ENCODE data around the gene OR13J1.
"Not testable (repeated sequence)": the region's sequence is repeated elsewhere in the genome, so short reads cannot be mapped to it uniquely, and the experiment has no call there.

The OR13J1 gene, protein sequence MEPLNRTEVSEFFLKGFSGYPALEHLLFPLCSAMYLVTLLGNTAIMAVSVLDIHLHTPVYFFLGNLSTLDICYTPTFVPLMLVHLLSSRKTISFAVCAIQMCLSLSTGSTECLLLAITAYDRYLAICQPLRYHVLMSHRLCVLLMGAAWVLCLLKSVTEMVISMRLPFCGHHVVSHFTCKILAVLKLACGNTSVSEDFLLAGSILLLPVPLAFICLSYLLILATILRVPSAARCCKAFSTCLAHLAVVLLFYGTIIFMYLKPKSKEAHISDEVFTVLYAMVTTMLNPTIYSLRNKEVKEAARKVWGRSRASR

DNA sequence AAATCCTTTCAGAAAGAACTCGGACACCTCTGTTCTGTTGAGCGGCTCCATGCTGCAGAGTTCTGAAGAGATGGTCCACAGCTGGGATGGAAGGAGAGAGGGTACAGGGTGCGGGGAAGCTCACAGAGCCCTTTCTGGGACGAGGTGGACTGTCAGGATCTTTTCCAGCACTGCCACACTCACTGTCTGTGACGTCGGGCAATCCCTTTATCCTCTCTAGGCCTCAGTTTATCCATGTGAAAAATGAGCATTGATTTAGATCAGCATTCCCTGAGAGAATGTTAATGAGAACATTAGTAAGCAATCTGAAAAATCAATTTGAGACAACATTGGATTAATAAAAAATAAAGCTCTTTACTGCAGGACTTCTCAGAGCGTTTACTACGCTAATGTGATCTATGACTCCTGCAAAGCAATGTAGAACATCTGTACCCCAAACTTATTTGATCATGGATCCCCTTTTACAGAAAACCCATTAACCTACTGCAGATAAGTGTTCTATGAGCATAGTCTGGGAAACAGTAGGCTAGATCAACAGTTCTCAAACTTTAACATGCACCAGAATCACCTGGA is at the start of gene OR13J1:
OR13J1 (minus strand) TSS at position 51 of the 573 bp plus-strand sequence; CDS start at position 51, 0 bp downstream.
- no peak for DNase-seq (ENCODE audit: low read depth in 2 of 2)

DNA sequence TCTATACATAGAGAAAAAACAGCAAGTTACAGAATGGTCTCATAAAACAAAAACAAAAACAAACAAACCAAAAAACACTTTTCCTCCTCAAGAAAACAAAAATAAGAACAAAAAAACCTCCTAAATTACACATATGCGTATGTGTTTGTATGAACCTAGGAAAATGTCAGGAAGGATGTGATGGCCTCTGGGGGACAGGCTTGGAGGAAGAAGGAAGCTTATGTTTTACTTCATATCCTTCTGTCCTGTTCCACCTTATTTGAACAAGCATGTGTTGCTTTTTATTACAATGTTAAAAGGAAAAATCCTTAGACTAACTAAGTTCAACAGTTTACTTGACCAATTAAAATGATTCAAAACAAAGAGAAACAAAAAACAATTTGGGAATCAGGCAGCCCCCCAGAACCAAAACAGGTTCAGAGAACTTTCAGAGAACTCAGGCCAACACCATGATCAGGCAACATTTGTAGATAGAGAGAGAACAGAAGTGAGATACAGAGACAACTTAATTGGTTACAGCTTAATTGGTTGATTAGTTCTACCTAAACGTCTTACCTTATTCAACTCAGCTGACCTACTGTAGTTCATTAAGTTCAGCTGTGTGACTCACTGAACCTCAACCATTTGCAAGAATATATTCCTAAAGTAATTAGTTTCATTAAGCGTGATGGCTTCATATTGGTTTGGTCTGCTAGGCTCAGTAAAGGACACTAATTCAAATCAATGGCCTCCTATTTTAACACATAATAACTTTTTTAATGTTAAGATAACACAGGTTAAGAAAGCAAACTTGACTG is 49.2 kb upstream of the OR13J1 start:
- no peak for DNase-seq (ENCODE audit: low read depth in 2 of 2)

DNA sequence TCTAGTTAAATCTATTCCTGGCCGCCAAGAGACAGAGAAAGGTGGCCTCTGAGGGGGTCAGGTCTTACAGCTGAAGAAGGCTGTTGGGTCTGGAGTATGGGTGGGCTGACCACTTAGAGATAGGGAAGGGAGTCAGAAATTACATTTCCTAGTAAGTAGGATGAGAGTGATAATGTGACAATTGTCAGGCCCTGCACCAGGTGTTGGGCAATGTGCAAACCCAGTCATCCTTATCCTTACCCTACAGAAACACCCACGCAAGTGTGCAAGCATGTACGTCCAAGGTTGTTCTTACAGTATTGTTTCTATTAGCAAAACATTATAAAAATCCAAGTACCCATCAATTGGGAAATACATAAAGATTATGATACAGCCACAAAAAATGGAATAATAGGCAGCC is 48.6 kb upstream of the OR13J1 start:
- DNase-seq (ENCODE audit: low read depth in 2 of 2) = no peak

DNA sequence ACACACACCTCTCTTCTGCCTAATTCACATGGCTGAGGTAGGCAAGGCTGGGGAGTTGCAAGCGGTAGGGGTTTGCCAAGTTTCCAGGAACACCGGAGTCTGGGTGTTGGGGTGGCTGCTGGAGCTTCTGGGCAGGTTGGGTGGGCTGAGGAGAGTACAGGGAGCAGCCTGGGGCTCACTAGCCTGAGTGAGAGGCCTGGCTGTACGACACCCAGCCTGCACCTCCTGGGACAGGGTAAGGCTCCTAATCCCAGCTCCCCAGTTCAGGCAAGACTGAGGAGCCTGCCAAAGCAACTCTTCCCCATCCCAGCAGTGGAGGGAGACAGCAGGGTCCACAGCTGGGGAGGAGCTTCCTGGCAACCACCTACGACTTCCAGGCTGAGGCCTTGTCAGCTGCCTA is 47.1 kb upstream of the OR13J1 start:
- DNase-seq (ENCODE audit: low read depth in 2 of 2) = no peak

DNA sequence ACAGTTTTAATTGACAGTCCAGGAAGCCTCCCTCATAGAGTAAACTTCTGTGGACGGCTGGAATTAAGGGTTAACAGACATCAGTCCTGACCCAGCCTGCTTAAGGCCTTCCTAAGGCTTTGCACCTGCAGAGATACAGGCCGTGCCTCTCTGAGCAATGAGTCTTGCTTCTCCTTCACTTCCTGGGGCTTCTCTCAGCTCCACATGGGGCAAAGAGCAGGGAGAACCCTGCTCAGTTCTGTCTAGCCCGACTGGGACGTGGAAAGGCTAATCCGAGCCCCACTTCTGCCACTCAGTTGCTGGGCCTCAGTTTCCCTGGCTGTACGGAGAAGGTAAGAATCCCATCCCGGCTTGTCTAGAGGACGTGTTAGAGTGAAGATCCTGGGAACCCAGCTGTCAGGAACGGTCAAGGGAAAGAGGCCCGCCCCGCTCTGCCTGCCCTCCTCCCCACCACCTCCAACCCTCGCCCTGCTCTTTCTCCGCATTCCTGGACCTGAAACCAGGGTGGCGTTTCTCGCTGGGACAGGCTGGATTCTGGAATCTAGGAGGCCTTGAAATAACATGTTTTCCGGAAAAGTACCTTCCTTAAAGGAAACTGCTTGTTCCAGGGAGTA is 45.6 kb upstream of the OR13J1 start:
- no peak for DNase-seq (ENCODE audit: low read depth in 2 of 2)

DNA sequence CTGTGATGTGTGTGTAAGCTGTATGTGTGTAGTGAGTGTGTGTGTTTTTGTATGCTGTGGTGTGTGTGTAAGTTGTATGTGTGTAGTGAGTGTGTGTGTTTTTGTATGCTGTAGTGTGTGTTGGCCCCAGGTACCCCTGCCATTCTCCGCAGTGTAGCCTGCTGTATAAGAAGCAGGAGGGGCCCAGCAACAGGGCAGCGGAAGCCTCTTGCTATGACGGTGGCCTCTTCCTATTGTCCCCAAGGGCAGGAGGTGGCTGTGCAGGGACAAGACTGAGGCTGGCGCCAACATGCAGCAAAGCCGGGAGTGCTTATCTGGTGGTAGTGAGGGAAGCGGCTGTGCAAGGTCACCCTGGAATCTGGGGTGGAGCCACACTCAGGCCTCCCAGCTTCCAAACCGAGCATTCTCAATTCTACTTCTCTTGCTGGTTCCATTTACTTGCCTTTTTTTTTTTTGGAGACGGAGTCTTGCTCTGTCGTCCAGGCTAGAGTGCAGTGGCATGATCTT is 44.2 kb upstream of the OR13J1 start:
- no peak for DNase-seq (ENCODE audit: low read depth in 2 of 2)

DNA sequence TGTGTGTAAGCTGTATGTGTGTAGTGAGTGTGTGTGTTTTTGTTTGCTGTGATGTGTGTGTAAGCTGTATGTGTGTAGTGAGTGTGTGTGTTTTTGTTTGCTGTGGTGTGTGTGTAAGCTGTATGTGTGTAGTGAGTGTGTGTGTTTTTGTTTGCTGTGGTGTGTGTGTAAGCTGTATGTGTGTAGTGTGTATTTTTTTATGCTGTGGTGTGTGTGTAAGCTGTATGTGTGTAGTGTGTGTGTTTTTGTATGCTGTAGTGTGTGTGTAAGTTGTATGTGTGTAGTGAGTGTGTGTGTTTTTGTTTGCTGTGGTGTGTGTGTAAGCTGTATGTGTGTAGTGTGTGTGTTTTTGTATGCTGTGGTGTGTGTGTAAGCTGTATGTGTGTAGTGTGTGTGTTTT is 43.2 kb upstream of the OR13J1 start:
- not testable (repeated sequence) for DNase-seq (ENCODE audit: low read depth in 2 of 2)

DNA sequence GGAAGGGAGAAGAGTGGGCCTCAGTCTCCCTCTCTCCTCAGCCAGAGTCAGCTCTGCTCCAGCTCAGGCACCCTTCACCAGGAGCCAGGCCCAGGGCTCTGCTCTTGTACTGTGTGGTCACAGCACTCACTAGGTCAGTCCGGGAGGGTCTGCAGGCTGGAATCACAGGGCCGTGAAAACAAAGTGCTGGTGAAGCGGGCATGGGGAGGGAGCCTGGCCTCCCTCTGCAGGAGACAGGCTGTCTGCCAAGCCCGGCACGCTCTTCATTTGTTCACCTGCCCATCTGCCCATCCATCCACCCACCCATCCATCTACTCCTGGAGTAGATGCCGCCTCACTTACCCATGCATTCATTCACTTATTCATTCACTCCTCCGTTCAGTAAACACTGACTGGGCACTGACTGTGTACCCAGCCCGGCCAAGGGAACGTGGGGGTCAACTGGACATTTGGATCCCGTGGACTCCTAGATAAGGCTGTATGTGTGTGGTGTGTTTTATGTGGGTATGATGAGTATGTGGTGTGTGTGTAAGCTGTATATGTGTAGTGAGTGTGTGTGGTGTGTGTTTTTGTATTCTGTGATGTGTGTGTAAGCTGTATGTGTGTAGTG is 42.7 kb upstream of the OR13J1 start:
- no peak for DNase-seq (ENCODE audit: low read depth in 2 of 2)

DNA sequence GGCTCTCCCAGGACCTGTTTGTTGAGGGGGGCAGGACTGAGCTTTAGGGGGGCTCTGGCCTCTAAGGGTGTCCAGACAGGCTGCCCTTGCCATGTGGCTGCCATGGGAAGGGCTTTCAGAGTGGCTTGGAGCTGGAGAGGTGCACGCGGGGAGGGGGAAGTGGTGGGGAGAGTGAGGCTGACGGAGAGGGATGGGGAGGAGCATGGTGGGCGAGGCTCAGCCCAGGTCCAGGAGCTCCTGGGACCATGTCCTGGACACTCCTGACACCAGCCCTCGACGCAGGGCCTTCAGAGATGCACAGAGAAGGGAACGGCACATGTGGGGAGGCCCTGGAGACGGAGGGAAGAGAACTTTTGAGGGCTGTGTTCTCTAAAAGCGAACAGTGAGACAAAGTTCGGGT is 41.5 kb upstream of the OR13J1 start:
- DNase-seq (ENCODE audit: low read depth in 2 of 2) = no peak

DNA sequence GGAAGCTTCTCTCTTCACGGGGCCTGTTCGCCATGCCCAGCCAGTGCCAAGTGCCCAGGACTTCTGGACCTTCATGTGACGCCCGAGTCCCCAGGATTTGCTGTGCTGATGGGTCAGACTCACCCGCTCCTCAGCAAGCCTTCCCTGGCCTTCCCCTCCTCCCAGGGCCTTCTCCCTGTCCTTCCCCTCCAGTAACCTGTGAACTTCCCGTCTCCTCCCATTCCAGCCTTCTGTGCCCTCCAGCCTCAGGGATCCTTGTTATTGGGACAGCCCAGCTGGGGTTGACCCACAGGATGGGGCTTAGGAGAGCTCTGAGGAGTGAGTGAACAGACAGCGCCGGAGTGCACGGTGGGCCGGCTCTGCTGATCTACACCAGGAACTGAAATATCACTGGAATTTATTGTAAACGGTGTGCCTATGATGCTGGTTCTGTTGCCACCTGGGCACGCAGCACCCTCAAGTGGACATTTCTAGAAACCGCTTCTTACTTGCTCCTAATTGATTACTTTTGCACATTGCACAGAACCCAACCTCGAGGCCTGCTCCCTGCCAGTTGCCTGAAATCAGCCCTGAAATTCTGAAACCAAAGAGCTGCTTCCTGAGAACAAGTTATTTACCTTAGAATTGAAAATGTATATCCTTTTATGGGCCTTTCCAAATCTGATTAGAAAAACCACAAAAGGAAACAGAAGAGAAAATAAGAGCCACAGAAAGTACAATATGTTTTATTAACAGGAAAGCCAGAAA is 40.6 kb upstream of the OR13J1 start:
- no peak for DNase-seq (ENCODE audit: low read depth in 2 of 2)

DNA sequence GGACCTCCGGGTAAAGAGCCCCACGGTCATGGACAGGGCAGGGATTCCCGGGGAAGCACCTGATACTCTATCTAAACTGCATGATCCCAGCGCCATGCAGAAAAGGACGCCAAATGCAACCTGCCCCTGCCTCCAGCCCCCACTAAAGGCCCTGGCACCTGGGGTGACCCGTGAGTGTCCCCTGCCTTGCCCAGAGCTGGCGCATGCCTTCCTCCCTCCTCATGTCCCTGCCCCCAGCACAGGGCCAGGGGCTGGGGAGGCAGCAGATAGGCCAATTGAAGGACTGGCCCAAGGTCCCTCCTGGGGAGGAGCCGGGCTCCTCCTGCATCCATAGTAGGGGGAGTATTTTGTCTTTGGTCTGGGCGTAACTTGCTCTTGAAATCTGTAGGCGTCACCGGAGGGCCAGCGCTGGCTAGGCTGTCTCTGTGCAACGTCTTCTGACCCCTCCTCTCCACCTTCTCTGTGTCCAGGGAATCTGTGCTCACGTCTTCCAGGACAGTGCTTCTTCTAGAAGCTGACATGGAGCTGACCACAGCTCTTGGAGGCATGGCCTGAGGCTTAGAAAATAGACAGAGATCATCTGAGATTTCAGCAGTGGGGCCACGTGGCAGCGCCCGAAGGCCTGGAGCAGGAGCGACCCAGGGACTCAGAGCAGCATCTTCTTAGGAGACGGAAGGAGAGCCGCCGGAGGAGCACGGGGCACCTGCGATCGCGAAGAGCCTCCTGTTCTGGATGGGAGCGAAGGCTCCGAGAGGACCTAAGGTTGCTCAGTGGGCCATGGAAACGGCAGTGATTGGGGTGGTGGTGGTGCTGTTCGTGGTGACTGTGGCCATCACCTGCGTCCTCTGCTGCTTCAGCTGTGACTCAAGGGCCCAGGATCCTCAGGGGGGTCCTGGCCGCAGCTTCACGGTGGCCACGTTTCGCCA is 39.7 kb upstream of the OR13J1 start:
- no peak for DNase-seq (ENCODE audit: low read depth in 2 of 2)

DNA sequence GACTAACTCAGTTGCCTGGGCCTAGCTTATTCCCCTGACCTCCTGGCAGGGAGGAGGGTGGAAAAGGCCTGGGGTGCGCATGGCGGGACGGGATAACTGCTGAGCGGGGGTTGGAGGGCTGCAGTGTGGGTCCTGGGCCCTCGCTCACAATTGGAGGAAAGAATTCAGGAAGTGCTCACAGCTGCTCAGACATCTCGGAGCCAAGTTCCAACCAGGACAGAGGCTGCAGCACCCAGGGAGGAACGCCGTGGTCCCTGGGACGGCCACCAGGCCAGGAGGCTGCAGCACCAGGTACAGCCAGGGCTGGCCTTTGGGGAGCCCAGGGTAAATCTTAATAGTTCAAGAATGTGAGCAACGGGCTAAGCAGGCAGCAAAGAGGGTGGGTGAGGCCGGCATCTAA is 39.1 kb upstream of the OR13J1 start, which contains the start of gene SPAAR:
SPAAR (plus strand) TSS at position 217 of the 400 bp plus-strand sequence. CDS start 974 bp downstream, outside the sequence.
- DNase-seq (ENCODE audit: low read depth in 2 of 2) = no peak

DNA sequence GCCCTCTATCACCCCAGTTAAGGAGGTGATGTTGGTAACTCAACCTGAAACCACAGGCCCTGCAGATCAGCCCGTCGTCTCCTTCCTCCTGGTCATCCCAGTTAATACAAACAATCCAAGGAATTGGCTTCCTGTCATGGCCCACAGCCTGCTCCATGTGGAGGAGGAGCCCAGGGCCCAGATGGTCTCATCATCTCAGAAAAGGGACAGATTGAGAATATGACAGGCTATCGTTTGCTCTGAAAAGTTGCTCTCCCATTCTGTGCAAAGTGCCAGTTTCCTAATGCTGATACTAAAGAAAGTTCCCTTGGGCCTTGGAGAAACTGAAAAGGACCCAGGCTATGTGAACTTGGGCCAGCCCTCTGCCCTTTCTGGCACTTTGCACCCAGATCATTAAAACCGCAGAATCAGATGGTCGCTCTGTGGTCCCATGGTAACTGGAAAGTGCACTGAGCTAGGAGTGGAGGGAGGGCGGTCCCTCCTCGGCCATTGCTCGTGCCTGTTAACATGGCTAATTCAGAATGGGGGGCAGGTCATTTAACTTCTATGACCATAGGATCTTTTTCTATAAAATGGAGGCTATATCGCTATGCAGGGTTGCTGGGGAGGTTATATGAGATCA is 38.4 kb upstream of the OR13J1 start:
- no peak for DNase-seq (ENCODE audit: low read depth in 2 of 2)

DNA sequence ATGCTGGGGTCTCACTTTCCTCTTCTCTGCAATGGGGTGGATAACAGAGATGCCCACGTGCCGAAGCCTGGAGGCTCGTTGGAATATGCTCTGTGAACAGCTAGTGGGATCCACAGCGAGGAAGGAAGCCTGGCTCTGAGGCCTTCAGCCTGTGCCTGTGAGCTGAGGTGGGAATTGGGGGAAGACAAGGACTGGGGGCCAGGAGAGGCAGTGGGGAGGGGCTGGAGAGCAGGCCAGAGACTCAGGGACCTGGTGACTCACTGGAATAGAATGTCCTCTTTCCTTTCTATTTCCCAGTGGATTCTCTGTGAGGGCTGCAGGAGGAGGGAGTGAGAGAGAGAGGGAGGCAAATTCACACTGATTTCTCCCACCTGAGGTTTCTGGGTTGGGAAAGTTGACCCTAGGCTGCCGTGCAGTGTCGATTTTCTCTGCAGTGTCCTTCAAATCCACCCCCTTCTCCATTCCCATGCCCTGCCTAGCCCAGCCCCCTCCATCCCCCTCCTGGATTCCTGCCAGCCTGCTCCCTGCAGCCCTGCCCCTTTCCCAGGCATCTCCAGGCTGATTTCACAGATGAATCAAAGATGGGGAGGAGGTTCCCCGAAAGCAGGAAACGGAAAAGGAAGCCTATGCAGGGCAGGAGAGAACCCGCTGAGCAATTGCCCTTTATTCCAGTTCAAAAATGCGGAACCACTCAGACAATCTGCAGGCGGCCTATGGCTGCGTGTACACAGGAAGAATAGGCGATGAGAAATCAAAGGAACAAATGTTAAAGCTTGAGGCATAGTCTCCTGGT is 37.7 kb upstream of the OR13J1 start:
- DNase-seq (ENCODE audit: low read depth in 2 of 2) = no peak

DNA sequence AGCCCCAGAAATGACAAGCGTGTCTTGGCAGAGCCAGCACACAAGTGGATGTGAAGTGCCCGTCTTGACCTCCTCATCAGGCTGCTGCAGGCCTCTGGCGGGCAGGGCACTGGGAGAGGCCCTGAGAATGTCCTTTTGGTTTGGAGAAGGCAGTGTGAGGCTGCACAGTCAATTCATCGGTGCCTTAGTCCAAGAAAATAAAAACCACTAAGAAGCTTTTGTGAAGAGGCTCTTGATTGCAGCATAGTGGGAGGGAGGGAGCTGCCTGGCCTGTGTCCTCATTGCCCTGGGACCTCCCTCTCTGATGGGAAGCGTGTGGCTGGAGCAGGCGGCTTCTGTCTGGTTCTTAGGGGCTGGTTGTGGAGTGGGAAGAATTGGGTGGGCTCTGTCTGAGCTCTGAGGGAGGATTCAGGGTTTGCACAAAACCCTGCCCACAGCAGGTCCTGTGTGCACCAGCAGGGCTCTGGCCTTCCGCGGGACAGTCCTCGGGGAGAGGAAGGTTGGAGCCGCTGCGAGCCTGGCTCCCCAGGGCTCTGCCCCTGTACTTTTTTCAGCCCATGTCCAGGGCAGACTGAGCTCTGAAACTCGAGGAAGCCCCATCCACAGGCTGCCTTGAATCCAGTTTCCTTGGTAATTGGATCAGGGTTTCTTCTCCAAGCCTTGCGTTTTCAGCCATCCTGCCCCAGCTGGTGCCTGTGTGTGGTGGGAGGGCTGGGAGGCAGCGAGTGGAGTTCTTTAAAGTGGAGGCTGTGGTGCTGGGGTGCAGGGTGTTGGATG is 36.9 kb upstream of the OR13J1 start:
- DNase-seq (ENCODE audit: low read depth in 2 of 2) = no peak

DNA sequence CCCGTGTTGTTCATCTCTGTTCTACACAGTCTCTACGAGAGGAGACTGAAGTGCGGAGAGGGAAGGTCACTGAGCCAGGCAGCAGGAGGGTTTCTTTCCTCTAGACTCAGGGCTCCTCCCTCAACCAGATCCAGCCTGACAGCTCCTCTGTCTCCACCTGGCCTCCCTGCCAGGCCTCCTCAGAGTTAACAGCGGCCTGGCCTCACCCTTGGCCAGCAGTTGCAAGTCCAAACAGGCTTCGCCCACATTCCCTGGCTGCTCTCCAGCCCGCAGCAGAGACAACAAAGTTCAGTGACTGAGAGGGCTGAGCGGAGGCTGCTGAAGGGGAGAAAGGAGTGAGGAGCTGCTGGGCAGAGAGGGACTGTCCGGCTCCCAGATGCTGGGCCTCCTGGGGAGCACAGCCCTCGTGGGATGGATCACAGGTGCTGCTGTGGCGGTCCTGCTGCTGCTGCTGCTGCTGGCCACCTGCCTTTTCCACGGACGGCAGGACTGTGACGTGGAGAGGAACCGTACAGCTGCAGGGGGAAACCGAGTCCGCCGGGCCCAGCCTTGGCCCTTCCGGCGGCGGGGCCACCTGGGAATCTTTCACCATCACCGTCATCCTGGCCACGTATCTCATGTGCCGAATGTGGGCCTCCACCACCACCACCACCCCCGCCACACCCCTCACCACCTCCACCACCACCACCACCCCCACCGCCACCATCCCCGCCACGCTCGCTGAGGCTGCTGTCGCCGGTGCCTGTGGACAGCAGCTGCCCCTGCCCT is 35.9 kb upstream of the OR13J1 start, which contains the start of gene HRCT1:
HRCT1 (plus strand) TSS at position 291 of the 768 bp plus-strand sequence; CDS start at position 377, 86 bp downstream.
- no peak for DNase-seq (ENCODE audit: low read depth in 2 of 2)

Data from stimulated activated CD8-positive, alpha-beta memory T cell treated with anti-CD3 and anti-CD28 coated beads, Interleukin-15, amount 100 ng/mL, for 4 hours (primary cell).